Uterus (tissue), 4 donors: Measurements from ENCODE around the gene GNAO1. TPM values are rescaled to one million over a fixed set of nuclear protein-coding genes. Genes with fewer than 3 reads are reported as not detected.

Experiments used
- DNase-seq, 2 donors: peaks; one replicate each; pipeline ENCODE4 v3.0.0-alpha.2; 2019 to 2020
- H3K27ac ChIP-seq, 2 donors: fragments of 200-600 bp; sonication (generic); 1 replicate in 1 of 2; 2 replicates in 1 of 2; pipeline ENCODE4 v1.5.1; 2016 to 2018
- H3K27me3 ChIP-seq, 2 donors: fragments of 200-600 bp; sonication (generic); one replicate each; pipeline ENCODE4 v1.5.1; 2018 to 2019; ENCODE audit warnings: control low read depth in 1 of 2
- H3K36me3 ChIP-seq, 2 donors: fragments of 200-600 bp; sonication (generic); one replicate each; pipeline ENCODE4 v1.5.1; 2019; ENCODE audit warnings: control low read depth in 1 of 2
- H3K4me1 ChIP-seq, 2 donors: fragments of 200-600 bp; sonication (generic); one replicate each; pipeline ENCODE4 v1.5.1; 2018 to 2019; ENCODE audit warnings: control low read depth in 1 of 2
- H3K4me3 ChIP-seq, 2 donors: fragments of 200-600 bp; sonication (generic); 1 replicate in 1 of 2; 2 replicates in 1 of 2; pipeline ENCODE4 v1.5.1; 2018 to 2019; ENCODE audit warnings: mild to moderate bottlenecking in 1 of 2
- H3K9me3 ChIP-seq, 2 donors: fragments of 200-600 bp; sonication (generic); one replicate each; pipeline ENCODE4 v1.5.1; 2019; ENCODE audit warnings: control low read depth in 1 of 2
- POLR2A ChIP-seq, 2 donors: fragments of 450-650 bp; IDR thresholded peaks; one replicate each; pipeline ENCODE4 v1.6.1; 2016; ENCODE audit warnings: antibody characterized with exemption in 2 of 2, mild to moderate bottlenecking in 1 of 2, moderate library complexity in 1 of 2
- intact Hi-C: fragments of 100-400 bp; cut with DNase I; formaldehyde crosslinking; loops from one replicate; pipeline ENCODE4 v1.15.1; 2023; ENCODE audit warnings: low total_unique reads
- total RNA-seq, 4 donors: library from RNA; depleted of rRNA in 3 of 4; stranded (reverse); fragments of >200 nt in 3 of 4; gene quantifications; one replicate each; pipeline versions ENCODE4 v1.1.0 to v1.2.4, GENCODE V29; 2014 to 2023
- TF ChIP-seq, protein P1 (sequence below), 4 experiments: fragments of 200-600 bp in 2 of 4; fragments of 450-650 bp in 2 of 4; sonication (generic) in 2 of 4; IDR thresholded peaks; one replicate each; pipeline ENCODE4 v1.5.1; 2016 to 2019; ENCODE audit warnings: antibody characterized with exemption in 4 of 4, mild to moderate bottlenecking in 2 of 4, moderate library complexity in 1 of 4
- donor health status: DM: yes; HTN: yes; CAD: no.

The GNAO1 gene
- total RNA-seq = 1 to 10 TPM in 2 of 4 donors, under 1 TPM in 1, not detected in 1; 0.26 to 7.2 (median 1.6) TPM

DNA sequence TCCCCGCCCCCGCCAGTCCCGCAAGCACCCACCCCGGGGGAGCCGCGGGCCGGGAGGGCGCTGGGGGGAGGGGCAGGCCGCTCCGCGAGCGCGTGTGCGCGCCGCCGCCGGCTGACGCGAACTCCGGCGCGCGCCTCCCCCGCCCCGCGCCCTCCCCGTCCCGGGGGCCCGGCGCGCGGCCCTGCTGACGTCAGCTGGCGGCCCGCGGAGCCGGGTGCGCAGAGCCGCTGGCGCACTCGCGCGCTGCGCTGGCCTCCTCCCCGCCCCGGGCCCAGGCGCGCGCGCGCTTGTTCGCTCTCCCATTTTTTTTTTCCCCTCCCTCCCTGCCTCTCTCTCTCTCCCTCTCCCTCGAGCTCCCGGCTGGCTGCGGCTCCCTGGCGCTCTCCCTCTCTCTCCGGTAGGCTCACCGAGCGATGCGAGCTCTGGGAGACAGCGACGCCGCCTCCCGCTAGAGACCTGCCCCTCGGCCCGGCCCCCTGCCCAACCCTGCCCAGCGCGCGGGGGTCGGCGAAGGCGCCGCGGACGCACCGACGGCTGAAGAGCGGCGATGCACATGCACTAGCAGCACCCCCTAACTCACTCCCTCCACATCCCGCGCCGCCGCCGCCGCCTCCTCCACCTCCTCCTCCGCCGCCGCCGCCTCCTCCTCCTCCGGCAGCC, at the start of gene GNAO1:
GNAO1 (plus strand) TSS at position 334 of the 660 bp plus-strand sequence. CDS start 747 bp downstream, outside the sequence.
- peak within 1 kb of the TSS; percentile 90 to 93 for H3K27ac ChIP-seq
- no peaks in the 10 kb centered on the region for H3K27me3 ChIP-seq
- H3K4me3 ChIP-seq = peak within 1 kb of the TSS; percentile 66 to 85
- no peaks in the 10 kb centered on the region for H3K9me3 ChIP-seq
- intact Hi-C loops = no loop called here
- H3K36me3 ChIP-seq = no peaks in the 10 kb centered on the region
- DNase-seq = peak; percentile 64 to 72
- TF ChIP-seq, protein P1, sequence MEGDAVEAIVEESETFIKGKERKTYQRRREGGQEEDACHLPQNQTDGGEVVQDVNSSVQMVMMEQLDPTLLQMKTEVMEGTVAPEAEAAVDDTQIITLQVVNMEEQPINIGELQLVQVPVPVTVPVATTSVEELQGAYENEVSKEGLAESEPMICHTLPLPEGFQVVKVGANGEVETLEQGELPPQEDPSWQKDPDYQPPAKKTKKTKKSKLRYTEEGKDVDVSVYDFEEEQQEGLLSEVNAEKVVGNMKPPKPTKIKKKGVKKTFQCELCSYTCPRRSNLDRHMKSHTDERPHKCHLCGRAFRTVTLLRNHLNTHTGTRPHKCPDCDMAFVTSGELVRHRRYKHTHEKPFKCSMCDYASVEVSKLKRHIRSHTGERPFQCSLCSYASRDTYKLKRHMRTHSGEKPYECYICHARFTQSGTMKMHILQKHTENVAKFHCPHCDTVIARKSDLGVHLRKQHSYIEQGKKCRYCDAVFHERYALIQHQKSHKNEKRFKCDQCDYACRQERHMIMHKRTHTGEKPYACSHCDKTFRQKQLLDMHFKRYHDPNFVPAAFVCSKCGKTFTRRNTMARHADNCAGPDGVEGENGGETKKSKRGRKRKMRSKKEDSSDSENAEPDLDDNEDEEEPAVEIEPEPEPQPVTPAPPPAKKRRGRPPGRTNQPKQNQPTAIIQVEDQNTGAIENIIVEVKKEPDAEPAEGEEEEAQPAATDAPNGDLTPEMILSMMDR (IDR thresholded peaks at IDR 0.05) = no peak
- TF ChIP-seq POLR2A (IDR thresholded peaks at IDR 0.05) = no peak
- H3K4me1 ChIP-seq = peaks cover 0 to 10% of the 10 kb centered on the region in 2 donors

DNA sequence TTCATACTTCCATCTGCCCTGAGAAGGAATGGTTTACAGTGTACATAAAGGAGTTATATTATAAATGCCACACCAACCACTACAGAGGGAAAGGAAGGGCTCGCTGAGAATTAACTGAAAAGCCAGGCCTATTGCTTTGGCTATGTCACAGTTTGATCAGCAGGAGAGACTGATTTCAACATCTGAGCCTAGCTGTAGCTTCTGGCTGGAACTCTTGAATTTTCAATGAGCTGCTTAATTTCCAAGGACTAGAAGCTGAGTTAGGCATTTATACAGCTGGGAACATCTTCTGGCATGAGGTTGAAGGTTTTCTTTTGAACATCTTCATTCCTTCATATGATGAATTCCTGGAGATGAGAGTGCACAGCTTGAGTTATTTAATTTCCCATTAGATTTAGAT, 47.6 kb upstream of the GNAO1 start:
- H3K27me3 ChIP-seq = no peaks in the 10 kb centered on the region
- H3K9me3 ChIP-seq = no peaks in the 10 kb centered on the region
- DNase-seq = no peak
- H3K27ac ChIP-seq = no peak overlapping the region
- no peak overlapping the region for H3K4me3 ChIP-seq
- TF ChIP-seq POLR2A (IDR thresholded peaks at IDR 0.05) = no peak
- TF ChIP-seq, protein P1 (IDR thresholded peaks at IDR 0.05) = no peak
- no peaks in the 10 kb centered on the region for H3K4me1 ChIP-seq
- no peaks in the 10 kb centered on the region for H3K36me3 ChIP-seq
- intact Hi-C loops = no loop called here

DNA sequence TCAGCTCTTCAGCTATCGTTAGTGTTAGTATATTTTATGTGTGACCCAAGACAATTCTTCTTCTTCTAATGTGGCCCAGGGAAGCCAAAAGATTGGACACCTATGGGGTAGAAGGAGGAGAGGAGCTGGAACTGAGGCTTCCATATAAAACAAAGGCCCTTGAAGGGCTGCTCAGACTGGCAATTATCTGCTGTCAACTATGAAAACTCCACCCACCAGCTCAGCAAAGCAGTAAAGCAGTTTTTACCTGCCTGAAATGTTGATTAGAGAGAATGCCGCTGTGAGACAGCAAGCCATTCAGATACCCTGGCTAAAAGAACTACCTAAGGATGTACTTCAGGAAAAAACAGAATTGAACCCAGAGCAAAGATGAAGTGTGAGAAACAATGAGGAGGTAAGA, 45.9 kb upstream of the GNAO1 start:
- Histone ChIP-seq H3K4me3 (no peak overlapping the region), H3K4me1 (no peaks in the 10 kb centered on the region), H3K27ac (no peak overlapping the region), H3K9me3 (no peaks in the 10 kb centered on the region), H3K27me3 (no peaks in the 10 kb centered on the region), H3K36me3 (no peaks in the 10 kb centered on the region)
- no peak for TF ChIP-seq POLR2A (IDR thresholded peaks at IDR 0.05)
- TF ChIP-seq, protein P1 (IDR thresholded peaks at IDR 0.05) = no peak
- intact Hi-C loops = no loop called here
- DNase-seq = no peak

DNA sequence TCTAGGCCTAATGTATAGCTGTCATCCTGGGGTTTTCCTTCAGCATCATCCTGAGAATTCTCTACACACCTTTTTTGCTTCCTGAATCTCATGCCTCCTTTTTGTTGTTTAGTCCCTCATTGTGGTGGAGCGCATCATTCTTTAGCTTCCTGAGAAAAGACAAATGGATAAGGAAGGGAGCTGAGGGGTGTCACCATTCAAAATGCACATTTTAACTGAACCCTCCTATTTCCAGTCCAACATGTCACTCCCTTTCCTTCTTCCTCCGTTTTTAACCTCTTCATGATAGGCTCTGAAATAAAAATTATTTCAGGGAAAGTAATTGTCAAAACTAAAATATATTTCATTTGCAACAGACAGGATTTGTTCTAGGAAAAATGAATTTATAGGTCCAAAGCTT, 39.7 kb upstream of the GNAO1 start:
- Histone ChIP-seq H3K9me3 (no peaks in the 10 kb centered on the region), H3K4me1 (no peaks in the 10 kb centered on the region), H3K36me3 (no peaks in the 10 kb centered on the region), H3K4me3 (no peak overlapping the region), H3K27me3 (no peaks in the 10 kb centered on the region), H3K27ac (no peak overlapping the region)
- TF ChIP-seq POLR2A (IDR thresholded peaks at IDR 0.05) = no peak
- TF ChIP-seq, protein P1 (IDR thresholded peaks at IDR 0.05) = no peak
- intact Hi-C loops = no loop called here
- DNase-seq = no peak

DNA sequence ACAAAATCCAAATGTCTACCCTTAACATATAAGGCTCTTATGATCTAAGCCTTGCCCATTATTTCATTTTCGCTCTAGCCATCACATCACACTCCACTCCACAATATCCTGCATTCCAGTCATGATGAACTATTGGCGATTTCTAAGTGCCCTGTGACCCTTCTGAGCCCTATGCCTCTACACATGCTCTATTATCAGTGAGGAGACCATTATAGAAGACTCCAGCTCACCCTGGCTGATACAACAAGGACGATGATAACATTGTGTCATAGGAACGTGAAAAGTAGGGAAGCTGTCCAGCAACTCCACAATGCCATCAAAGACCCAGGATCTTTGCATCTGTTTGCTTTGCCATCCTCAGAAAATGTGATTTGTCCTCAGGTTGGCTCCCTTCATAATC, 29.6 kb upstream of the GNAO1 start:
- H3K9me3 ChIP-seq = no peaks in the 10 kb centered on the region
- intact Hi-C loops = no loop called here
- H3K4me3 ChIP-seq = no peak overlapping the region
- H3K36me3 ChIP-seq = no peaks in the 10 kb centered on the region
- H3K27me3 ChIP-seq = no peaks in the 10 kb centered on the region
- DNase-seq = no peak
- no peaks in the 10 kb centered on the region for H3K4me1 ChIP-seq
- TF ChIP-seq POLR2A (IDR thresholded peaks at IDR 0.05) = no peak
- TF ChIP-seq, protein P1 (IDR thresholded peaks at IDR 0.05) = no peak
- no peak overlapping the region for H3K27ac ChIP-seq
